Hepatocyte (in vitro differentiated cells): Measurements from ENCODE around the gene ABL2. TPM values are rescaled to one million over a fixed set of nuclear protein-coding genes. Genes with fewer than 3 reads are reported as not detected.

Experiments
- DNase-seq: peaks from one replicate; pipeline ENCODE4 v3.0.0-alpha.2; 2016; ENCODE audit warnings: low spot score
- H2AFZ ChIP-seq: fragments of 200-600 bp; sonication (generic); 2 replicates; pipeline ENCODE4 v1.6.0; 2016; ENCODE audit warnings: antibody characterized with exemption, mild to moderate bottlenecking
- H3K27ac ChIP-seq: fragments of 200-600 bp; sonication (generic); 2 replicates; pipeline ENCODE4 v1.5.1; 2016; ENCODE audit warnings: mild to moderate bottlenecking
- H3K27me3 ChIP-seq: fragments of 200-600 bp; sonication (generic); 2 replicates; pipeline ENCODE4 v1.6.1; 2016
- H3K36me3 ChIP-seq: fragments of 200-600 bp; sonication (generic); replicated peaks from 2 replicates; pipeline ENCODE4 v1.5.1; 2016; ENCODE audit warnings: low read depth; ENCODE audit not compliant: insufficient read depth
- H3K4me1 ChIP-seq: fragments of 200-600 bp; sonication (generic); 2 replicates; pipeline ENCODE4 v1.5.1; 2016; ENCODE audit warnings: mild to moderate bottlenecking, moderate library complexity; ENCODE audit not compliant: insufficient read depth
- H3K4me2 ChIP-seq: fragments of 200-600 bp; sonication (generic); 2 replicates; pipeline ENCODE4 v1.6.0; 2016
- H3K4me3 ChIP-seq: fragments of 200-600 bp; sonication (generic); 2 replicates; pipeline ENCODE4 v1.5.1; 2016; ENCODE audit warnings: mild to moderate bottlenecking
- H3K79me2 ChIP-seq: fragments of 200-600 bp; sonication (generic); 2 replicates; pipeline ENCODE4 v1.6.0; 2017; ENCODE audit warnings: mild to moderate bottlenecking
- H3K9me2 ChIP-seq: fragments of 200-600 bp; sonication (generic); replicated peaks from 2 replicates; pipeline ENCODE4 v1.6.0; 2017; ENCODE audit warnings: mild to moderate bottlenecking; ENCODE audit not compliant: insufficient read depth
- H3K9me3 ChIP-seq: fragments of 200-600 bp; sonication (generic); 2 replicates; pipeline ENCODE4 v1.5.1; 2016; ENCODE audit warnings: low read depth, mild to moderate bottlenecking
- H4K20me1 ChIP-seq: fragments of 200-600 bp; sonication (generic); 2 replicates; pipeline ENCODE4 v1.6.0; 2016; ENCODE audit warnings: mild to moderate bottlenecking; ENCODE audit not compliant: insufficient read depth, poor library complexity, severe bottlenecking
- CTCF ChIP-seq: fragments of 200-600 bp; sonication (generic); IDR thresholded peaks from 2 replicates; pipeline ENCODE4 v1.5.1; 2016; ENCODE audit warnings: antibody characterized with exemption, mild to moderate bottlenecking; ENCODE audit not compliant: poor library complexity
- EZH2 ChIP-seq: fragments of 200-600 bp; sonication (generic); IDR thresholded peaks from 2 replicates; pipeline ENCODE4 v1.6.1; 2016; ENCODE audit warnings: antibody characterized with exemption, mild to moderate bottlenecking, borderline replicate concordance
- EZH2phosphoT487 ChIP-seq: fragments of 200-600 bp; sonication (generic); IDR thresholded peaks from one replicate; pipeline ENCODE4 v1.6.1; 2018; ENCODE audit warnings: antibody characterized with exemption, mild to moderate bottlenecking, low read depth, moderate library complexity; ENCODE audit not compliant: unreplicated experiment, severe bottlenecking
- WGBS: methylation state at CpG from one replicate; pipeline ENCODE4 v1.1.6; 2016; ENCODE audit warnings: low lambda C conversion rate; ENCODE audit errors: missing lambda C conversion rate; 5-methylcytosine and 5-hydroxymethylcytosine counted together
- polyA plus RNA-seq: library from polyadenylated mRNA; unstranded; fragments of >200 nt; fragmentation: Nextera tagmentation; extraction: Ambion mirVana; gene quantifications from 2 replicates; pipeline ENCODE4 v1.2.1, GENCODE V29; 2016
- total RNA-seq: library from RNA; depleted of rRNA; stranded (reverse); fragments of >200 nt; gene quantifications from 2 replicates; pipeline ENCODE4 v1.2.3, GENCODE V29; 2014

Gene ABL2
- total and polyA plus RNA-seq, 2 experiments from 2014 or later: 8.6 to 11.6 TPM

- Histone ChIP-seq H3K36me3 (no peaks in the 10 kb centered on the region), H3K79me2 (no peaks in the 10 kb centered on the region), H3K4me1 (no peaks in the 10 kb centered on the region), H3K27ac (no peak overlapping the region), H3K4me3 (no peak overlapping the region), H3K4me2 (no peak overlapping the region), H3K27me3 (no peaks in the 10 kb centered on the region), H3K9me3 (no peaks in the 10 kb centered on the region), H2AFZ (no peak overlapping the region), H4K20me1 (no peaks in the 10 kb centered on the region), H3K9me2 (no peaks in the 10 kb centered on the region)
- 89% methylated on average over 4 of the region's 4 CpGs for WGBS
- DNase-seq: no peak
- TF ChIP-seq CTCF: no peak
- no peak for TF ChIP-seq EZH2
- no peak for TF ChIP-seq EZH2phosphoT487
Observed at GRCh38 chr1:179095377-179095776, 134.1 kb downstream of the ABL2 start.

- H3K4me3 ChIP-seq: no peak overlapping the region
- H3K36me3 ChIP-seq: no peaks in the 10 kb centered on the region
- TF ChIP-seq CTCF (no peak), EZH2phosphoT487 (no peak), EZH2 (no peak)
- H4K20me1 ChIP-seq: no peaks in the 10 kb centered on the region
- H3K9me3 ChIP-seq: no peaks in the 10 kb centered on the region
- no peak overlapping the region for H2AFZ ChIP-seq
- H3K4me2 ChIP-seq: no peak overlapping the region
- WGBS: 76% methylated on average over 5 of the region's 5 CpGs
- DNase-seq: no peak
- H3K27ac ChIP-seq: no peak overlapping the region
- no peaks in the 10 kb centered on the region for H3K79me2 ChIP-seq
- no peaks in the 10 kb centered on the region for H3K9me2 ChIP-seq
- no peaks in the 10 kb centered on the region for H3K27me3 ChIP-seq
- H3K4me1 ChIP-seq: no peaks in the 10 kb centered on the region
Observed at GRCh38 chr1:179094818-179095217, 134.7 kb downstream of the ABL2 start.

- H3K9me3 ChIP-seq: no peaks in the 10 kb centered on the region
- TF ChIP-seq EZH2phosphoT487: no peak
- TF ChIP-seq EZH2: no peak
- no peak for TF ChIP-seq CTCF
- no peaks in the 10 kb centered on the region for H3K36me3 ChIP-seq
- DNase-seq: no peak
- no peak overlapping the region for H2AFZ ChIP-seq
- WGBS: 94% methylated on average over 9 of the region's 9 CpGs
- no peaks in the 10 kb centered on the region for H3K27me3 ChIP-seq
- no peak overlapping the region for H3K27ac ChIP-seq
- H4K20me1 ChIP-seq: no peaks in the 10 kb centered on the region
- H3K4me3 ChIP-seq: no peak overlapping the region
- H3K79me2 ChIP-seq: no peaks in the 10 kb centered on the region
- no peak overlapping the region for H3K4me2 ChIP-seq
- H3K4me1 ChIP-seq: no peaks in the 10 kb centered on the region
- no peaks in the 10 kb centered on the region for H3K9me2 ChIP-seq
Observed at GRCh38 chr1:179092896-179093461, 136.5 kb downstream of the ABL2 start.

GRCh38 chr1:179091691-179092165 lies 137.7 kb downstream of the ABL2 start:
- no peak overlapping the region for H2AFZ ChIP-seq
- no peaks in the 10 kb centered on the region for H3K4me1 ChIP-seq
- no peaks in the 10 kb centered on the region for H3K9me3 ChIP-seq
- no peak overlapping the region for H3K4me2 ChIP-seq
- H3K36me3 ChIP-seq: no peaks in the 10 kb centered on the region
- peak overlapping the region; percentile 60 for H3K27ac ChIP-seq
- peak; percentile 34 for DNase-seq
- no peak for TF ChIP-seq EZH2phosphoT487
- no peak for TF ChIP-seq EZH2
- no peak for TF ChIP-seq CTCF
- H3K79me2 ChIP-seq: no peaks in the 10 kb centered on the region
- H4K20me1 ChIP-seq: no peaks in the 10 kb centered on the region
- no peak overlapping the region for H3K4me3 ChIP-seq
- no peaks in the 10 kb centered on the region for H3K9me2 ChIP-seq
- no peaks in the 10 kb centered on the region for H3K27me3 ChIP-seq
- WGBS: 74% methylated on average over 5 of the region's 5 CpGs
